Activated CD4-positive, alpha-beta T cell treated with anti-CD3 and anti-CD28 coated beads for 36 hours (primary cell): ENCODE results near the gene FUS. TPM values are rescaled to one million over a fixed set of nuclear protein-coding genes. Genes with fewer than 3 reads are reported as not detected.

Experiments
- ATAC-seq: fragments of 200-7000 bp; cut with Tn5 transposase; one replicate; pipeline ENCODE4 v1.10.0; 2021; ENCODE audit warnings: mild to moderate bottlenecking, moderate library complexity
- CTCF ChIA-PET: fragments of 350-600 bp; sonication (Branson Sonifier 250); formaldehyde crosslinking; loops from one replicate; lab custom pipeline; 2021; ENCODE audit warnings: antibody characterized with exemption; lab: Charles Lee
- POLR2A ChIA-PET: fragments of 350-600 bp; sonication (Branson Sonifier 250); formaldehyde crosslinking; loops from one replicate; lab custom pipeline; 2021; ENCODE audit warnings: antibody characterized with exemption, inconsistent platforms; lab: Charles Lee
- DNase-seq: peaks from one replicate; pipeline ENCODE4 v3.0.0-alpha.2; 2020
- H3K27ac Mint-ChIP-seq: one replicate; pipeline ENCODE4 v1.8.0; 2021; ENCODE audit warnings: mixed read lengths
- H3K27me3 Mint-ChIP-seq: one replicate; pipeline ENCODE4 v1.8.0; 2021; ENCODE audit warnings: mixed read lengths
- H3K36me3 Mint-ChIP-seq: one replicate; pipeline ENCODE4 v1.8.0; 2021; ENCODE audit warnings: low read depth, mixed read lengths
- H3K4me1 Mint-ChIP-seq: one replicate; pipeline ENCODE4 v1.8.0; 2021; ENCODE audit warnings: mixed read lengths
- H3K4me3 Mint-ChIP-seq: one replicate; pipeline ENCODE4 v1.8.0; 2021; ENCODE audit warnings: mild to moderate bottlenecking, moderate library complexity, mixed read lengths
- H3K9me3 Mint-ChIP-seq: one replicate; pipeline ENCODE4 v1.8.0; 2021; ENCODE audit warnings: low read depth, mixed read lengths
- intact Hi-C, 2 experiments: fragments of 100-400 bp; cut with DNase I in 1 of 2; cut with micrococcal nuclease in 1 of 2; formaldehyde crosslinking; loops; one replicate each; pipeline versions ENCODE4 v1.14.2 to v1.15.1; 2022 to 2024; cut with DNase I, micrococcal nuclease
- total RNA-seq, 2 experiments: library from RNA; stranded (reverse); gene quantifications; one replicate each; pipeline ENCODE4 v1.2.3, GENCODE V29; 2021

The FUS gene
- total RNA-seq, 2 experiments from 2014 or later, result 647 to 648 TPM

DNA sequence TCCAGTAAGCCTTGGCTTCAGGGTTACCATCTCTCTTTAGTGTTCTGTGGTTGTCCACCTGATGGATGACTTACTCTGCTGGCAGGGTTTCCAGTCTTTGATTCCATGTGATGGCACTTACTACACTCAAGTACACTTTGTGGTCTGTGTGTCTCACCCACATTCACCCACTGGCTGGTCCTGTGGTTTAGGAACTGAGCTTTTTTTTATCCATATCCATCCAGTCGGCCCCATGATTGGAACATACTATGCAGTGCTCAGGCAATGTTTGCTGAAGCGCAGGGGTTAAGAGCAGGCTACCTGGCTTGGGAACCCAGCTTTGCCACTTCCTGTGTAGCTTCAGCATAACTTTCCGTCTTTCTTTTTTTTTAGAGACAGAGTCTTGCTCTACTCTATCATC lies 2.8 kb upstream of the FUS start:
- intact Hi-C loops, result loop anchor here (1.0 to 5.0 kb wide), 4 partner anchors 18 to 70 kb away; partner anchors contain the start of gene BCKDK (in 1 of the 2)
- Mint-ChIP-seq H3K27me3 (no peaks in the 10 kb centered on the region), H3K9me3 (no peaks in the 10 kb centered on the region), H3K4me3 (peak overlapping the region; percentile 30), H3K36me3 (peaks cover 20% of the 10 kb centered on the region), H3K4me1 (peaks cover 25% of the 10 kb centered on the region), H3K27ac (peak overlapping the region; percentile 83)
- ATAC-seq (peak; percentile 17), DNase-seq (peak; percentile 77)
- ChIA-PET POLR2A (interaction anchor here (0.7 to 1.9 kb wide), 4 partner anchors 9 to 81 kb away, joined by 3 to 15 read pairs (median 4); no protein-coding TSS in a partner anchor), CTCF (interaction anchor here (0.6 to 4.3 kb wide), 6 partner anchors 17 to 284 kb away, joined by 3 to 23 read pairs (median 3); no protein-coding TSS in a partner anchor)

DNA sequence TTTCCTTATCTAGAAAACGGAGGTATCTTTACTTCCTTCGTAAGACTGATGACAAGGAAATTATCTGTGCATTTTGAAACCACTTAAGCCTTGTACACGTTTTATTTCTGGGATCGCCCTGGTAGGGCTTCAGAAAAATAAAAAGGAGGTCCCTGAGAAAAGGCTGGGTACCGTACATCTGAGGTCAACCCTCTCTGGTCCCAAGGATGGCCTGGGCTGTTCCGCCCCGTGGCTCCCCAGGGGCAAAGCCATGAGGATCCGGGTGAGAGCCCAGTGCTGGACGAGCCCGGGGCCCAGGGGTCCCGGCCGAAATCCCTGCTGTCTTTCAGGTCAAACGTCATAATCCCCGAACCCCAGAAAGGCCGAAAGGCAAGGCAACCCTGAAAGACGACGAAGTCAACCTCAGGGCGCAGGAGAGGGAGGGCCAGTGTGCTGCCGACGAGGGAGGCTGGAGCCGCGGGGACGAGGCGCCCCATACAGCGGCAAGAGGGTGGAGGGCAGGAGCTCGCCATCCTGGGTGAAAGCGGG lies 656 bp upstream of the FUS start:
- DNase-seq (no peak), ATAC-seq (peak; percentile 4)
- peak overlapping the region; percentile 99 for H3K27ac Mint-ChIP-seq
- ChIA-PET POLR2A (interaction anchor here (0.6 to 2.5 kb wide), 21 partner anchors 10 to 698 kb away, joined by 3 to 38 read pairs (median 5); partner anchors contain the start of genes ARMC5, BCKDK, ITGAX and KAT8), CTCF (interaction anchor here (4.3 kb wide), 1 partner anchor 37 kb away, joined by 23 read pairs; no protein-coding TSS in a partner anchor)
- intact Hi-C loops, result loop anchor here (1.0 to 5.0 kb wide), 6 partner anchors 37 to 280 kb away; partner anchors contain the start of genes ARMC5 (in 1 of the 2), BCKDK (in 1 of the 2), KAT8 (in 1 of the 2) and VKORC1 (in 1 of the 2)
- H3K9me3 Mint-ChIP-seq, result no peaks in the 10 kb centered on the region
- H3K4me3 Mint-ChIP-seq, result peak overlapping the region; percentile 95
- peaks cover 40% of the 10 kb centered on the region for H3K36me3 Mint-ChIP-seq
- peaks cover 46% of the 10 kb centered on the region for H3K4me1 Mint-ChIP-seq
- H3K27me3 Mint-ChIP-seq, result no peaks in the 10 kb centered on the region

GRCh38 chr16:31181102-31181830 lies 1.3 kb downstream of the FUS start:
- ATAC-seq, result no peak
- intact Hi-C loops, result loop anchor here in 1 of 2 experiments (2.0 to 10.0 kb wide), 3 partner anchors 72 to 806 kb away; partner anchors contain the start of genes BCKDK, MYL11 and TBC1D10B
- Mint-ChIP-seq H3K27ac (peak overlapping the region; percentile 99), H3K27me3 (no peaks in the 10 kb centered on the region), H3K4me1 (peaks cover 64% of the 10 kb centered on the region), H3K4me3 (peak overlapping the region; percentile 95), H3K9me3 (no peaks in the 10 kb centered on the region), H3K36me3 (peaks cover 60% of the 10 kb centered on the region)
- POLR2A ChIA-PET, result interaction anchor here (0.5 to 2.9 kb wide), 13 partner anchors 8 to 696 kb away, joined by 3 to 38 read pairs (median 6); partner anchors contain the start of genes ARMC5, KAT8, ZNF646 and ZNF668
- peak; percentile 58 for DNase-seq
- CTCF ChIA-PET, result no interaction called here

DNA sequence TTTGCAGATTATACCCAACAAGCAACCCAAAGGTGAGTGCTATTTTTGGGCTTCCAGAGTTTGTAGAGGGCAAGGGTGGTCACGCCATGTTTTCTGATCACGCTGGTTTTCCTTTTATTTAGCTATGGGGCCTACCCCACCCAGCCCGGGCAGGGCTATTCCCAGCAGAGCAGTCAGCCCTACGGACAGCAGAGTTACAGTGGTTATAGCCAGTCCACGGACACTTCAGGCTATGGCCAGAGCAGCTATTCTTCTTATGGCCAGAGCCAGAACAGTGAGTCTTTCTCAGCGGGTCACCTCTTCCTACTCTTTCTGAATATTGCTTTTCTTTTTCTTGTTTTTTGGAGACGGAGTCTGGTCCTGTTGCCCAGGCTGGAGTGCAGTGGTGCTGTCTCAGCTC lies 2.5 kb downstream of the FUS start:
- H3K9me3 Mint-ChIP-seq, result no peaks in the 10 kb centered on the region
- H3K27me3 Mint-ChIP-seq, result no peaks in the 10 kb centered on the region
- H3K36me3 Mint-ChIP-seq, result peaks cover 71% of the 10 kb centered on the region
- no peak for DNase-seq
- H3K4me3 Mint-ChIP-seq, result peak overlapping the region; percentile 95
- peaks cover 68% of the 10 kb centered on the region for H3K4me1 Mint-ChIP-seq
- ChIA-PET CTCF (interaction anchor here (1.1 kb wide), 2 partner anchors 41 to 260 kb away, joined by 3 to 4 read pairs; partner anchors contain the start of gene ZNF843), POLR2A (interaction anchor here (0.7 to 2.9 kb wide), 8 partner anchors 9 to 235 kb away, joined by 3 to 16 read pairs (median 4); partner anchors contain the start of gene KAT8)
- intact Hi-C loops, result loop anchor here (2.0 to 10.0 kb wide), 3 partner anchors 14 to 808 kb away; partner anchors contain the start of genes MYL11 (in 1 of the 2) and TBC1D10B (in 1 of the 2)
- ATAC-seq, result no peak
- H3K27ac Mint-ChIP-seq, result peak overlapping the region; percentile 78

GRCh38 chr16:31183432-31184428 lies 3.8 kb downstream of the FUS start:
- no peak for ATAC-seq
- peak overlapping the region; percentile 95 for H3K4me3 Mint-ChIP-seq
- H3K36me3 Mint-ChIP-seq, result peaks cover 84% of the 10 kb centered on the region
- H3K4me1 Mint-ChIP-seq, result peaks cover 69% of the 10 kb centered on the region
- CTCF ChIA-PET, result interaction anchor here (0.6 to 1.1 kb wide), 3 partner anchors 200 to 259 kb away, joined by 3 to 4 read pairs (median 3); partner anchors contain the start of gene ZNF843
- H3K9me3 Mint-ChIP-seq, result no peaks in the 10 kb centered on the region
- H3K27me3 Mint-ChIP-seq, result no peaks in the 10 kb centered on the region
- H3K27ac Mint-ChIP-seq, result peak overlapping the region; percentile 82
- intact Hi-C loops, result loop anchor here (2.0 to 10.0 kb wide), 3 partner anchors 13 to 809 kb away; partner anchors contain the start of genes MYL11 (in 1 of the 2) and TBC1D10B (in 1 of the 2)
- no peak for DNase-seq
- POLR2A ChIA-PET, result interaction anchor here (1.0 to 2.9 kb wide), 6 partner anchors 9 to 110 kb away, joined by 4 to 16 read pairs (median 4); partner anchors contain the start of genes ZNF646 and ZNF668

- DNase-seq (no peak), ATAC-seq (no peak)
- Mint-ChIP-seq H3K36me3 (peaks cover 96% of the 10 kb centered on the region), H3K4me1 (peaks cover 77% of the 10 kb centered on the region), H3K4me3 (peak overlapping the region; percentile 41), H3K9me3 (no peaks in the 10 kb centered on the region), H3K27me3 (no peaks in the 10 kb centered on the region), H3K27ac (peak overlapping the region; percentile 73)
- POLR2A ChIA-PET, result interaction anchor here (1.1 to 1.6 kb wide), 3 partner anchors 8 to 11 kb away, joined by 4 read pairs; no protein-coding TSS in a partner anchor
- intact Hi-C loops, result loop anchor here in 1 of 2 experiments (5.0 to 10.0 kb wide), 2 partner anchors 527 to 810 kb away; partner anchors contain the start of genes MYL11 and TBC1D10B
- CTCF ChIA-PET, result no interaction called here
These were observed 4.9 kb downstream of the FUS start for GRCh38 chr16:31184888-31185287.

GRCh38 chr16:31185339-31185738 lies 5.4 kb downstream of the FUS start:
- Mint-ChIP-seq H3K4me3 (peak overlapping the region; percentile 25), H3K4me1 (peaks cover 81% of the 10 kb centered on the region), H3K27ac (peak overlapping the region; percentile 80), H3K27me3 (no peaks in the 10 kb centered on the region), H3K9me3 (no peaks in the 10 kb centered on the region), H3K36me3 (peaks cover 98% of the 10 kb centered on the region)
- intact Hi-C loops, result loop anchor here in 1 of 2 experiments (10.0 kb wide), 1 partner anchor 811 kb away; the partner anchor contains the start of genes MYL11 and TBC1D10B
- ChIA-PET POLR2A (interaction anchor here (1.3 to 1.6 kb wide), 2 partner anchors 8 to 10 kb away, joined by 4 read pairs; no protein-coding TSS in a partner anchor), CTCF (no interaction called here)
- DNase-seq, result no peak
- ATAC-seq, result no peak

DNA sequence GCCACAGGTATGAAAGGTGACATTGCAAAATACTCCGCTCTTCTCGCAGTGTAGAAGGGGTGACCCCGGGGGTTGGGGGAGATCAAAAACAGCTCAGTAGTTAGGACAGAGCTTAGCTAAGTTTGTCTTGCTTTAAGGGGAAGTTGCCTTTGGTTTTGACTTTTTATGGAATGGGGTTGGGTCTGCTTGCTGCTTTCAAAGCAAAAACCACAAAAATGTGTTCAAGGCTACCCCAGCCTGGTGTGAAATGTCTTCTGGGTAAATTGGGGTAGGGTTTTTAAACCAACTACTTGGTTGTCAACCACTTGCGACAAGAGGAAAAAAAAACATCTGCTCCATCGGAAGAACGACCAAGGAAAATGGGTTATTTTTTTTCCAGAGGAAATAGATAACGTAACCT lies 6.2 kb downstream of the FUS start:
- ChIA-PET CTCF (no interaction called here), POLR2A (interaction anchor here (1.3 to 1.6 kb wide), 2 partner anchors 9 kb away, joined by 4 read pairs; no protein-coding TSS in a partner anchor)
- peak overlapping the region; percentile 25 for H3K4me3 Mint-ChIP-seq
- ATAC-seq (no peak), DNase-seq (no peak)
- H3K9me3 Mint-ChIP-seq, result no peaks in the 10 kb centered on the region
- no peaks in the 10 kb centered on the region for H3K27me3 Mint-ChIP-seq
- intact Hi-C loops, result loop anchor here in 1 of 2 experiments (1.0 to 10.0 kb wide), 2 partner anchors 9 to 811 kb away; partner anchors contain the start of genes MYL11 and TBC1D10B
- H3K4me1 Mint-ChIP-seq, result peaks cover 88% of the 10 kb centered on the region
- peak overlapping the region; percentile 80 for H3K27ac Mint-ChIP-seq
- peaks cover 99% of the 10 kb centered on the region for H3K36me3 Mint-ChIP-seq

DNA sequence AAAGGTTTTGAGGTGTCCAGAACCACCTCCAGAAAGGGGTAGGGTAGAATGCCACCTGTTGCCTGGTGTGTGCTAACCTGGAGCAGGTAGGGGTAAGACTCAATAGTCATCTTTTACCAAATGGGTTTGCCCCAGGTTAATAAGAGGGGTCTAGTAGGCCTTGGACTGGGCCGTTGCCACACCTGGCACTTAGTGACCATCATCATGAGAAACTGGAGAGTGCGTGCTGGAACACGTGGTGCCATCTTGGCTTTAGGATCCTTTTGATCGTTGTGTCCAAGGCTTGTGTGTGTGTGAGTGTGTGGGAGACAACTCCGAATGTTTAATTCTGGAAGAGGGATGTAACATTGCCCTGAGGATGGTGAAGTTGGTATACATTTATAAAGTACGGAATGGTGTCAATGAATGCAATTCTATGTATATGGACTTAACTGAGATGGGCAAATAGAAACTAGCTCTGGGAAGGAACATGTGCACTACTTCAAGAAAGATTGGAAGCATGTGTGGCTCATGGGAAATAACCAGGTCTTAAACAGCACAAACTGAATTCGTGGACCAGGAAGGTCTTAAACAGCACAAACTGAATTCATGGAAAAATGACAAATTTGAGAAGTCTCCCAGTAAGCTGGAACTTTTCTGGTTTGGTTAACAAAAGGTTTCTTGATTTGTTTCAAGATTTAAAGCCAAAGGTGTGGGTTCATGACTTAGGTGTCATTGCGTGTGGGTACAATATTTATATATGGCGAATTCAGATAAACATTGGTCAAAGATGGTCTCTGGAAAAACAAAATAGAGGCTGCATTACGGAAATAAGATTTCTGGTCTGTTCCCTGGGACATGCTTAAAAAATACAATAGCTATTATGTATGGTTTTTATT lies 7.2 kb downstream of the FUS start:
- CTCF ChIA-PET, result interaction anchor here (1.0 kb wide), 1 partner anchor 45 kb away, joined by 3 read pairs; no protein-coding TSS in a partner anchor
- intact Hi-C loops, result loop anchor here in 1 of 2 experiments (1.0 to 10.0 kb wide), 2 partner anchors 8 to 812 kb away; partner anchors contain the start of genes MYL11 and TBC1D10B
- H3K4me3 Mint-ChIP-seq, result no peak overlapping the region
- peaks cover 99% of the 10 kb centered on the region for H3K36me3 Mint-ChIP-seq
- no peaks in the 10 kb centered on the region for H3K9me3 Mint-ChIP-seq
- peaks cover 92% of the 10 kb centered on the region for H3K4me1 Mint-ChIP-seq
- DNase-seq (no peak), ATAC-seq (no peak)
- peak overlapping the region; percentile 80 for H3K27ac Mint-ChIP-seq
- H3K27me3 Mint-ChIP-seq, result no peaks in the 10 kb centered on the region
- POLR2A ChIA-PET, result interaction anchor here (1.0 to 1.5 kb wide), 2 partner anchors 9 to 14 kb away, joined by 4 to 7 read pairs; partner anchors contain the start of gene PYCARD
